HG02870 (cell line): ENCODE results near the gene CPNE9.
"Not testable (repeated sequence)": the region's sequence is repeated elsewhere in the genome, so short reads cannot be mapped to it uniquely, and the experiment has no call there.

Source experiments
- ATAC-seq: cut with Tn5 transposase; IDR thresholded peaks from one replicate; pipeline ENCODE4 v1.9.1; 2021; ENCODE audit warnings: mild to moderate bottlenecking, moderate library complexity; ENCODE audit not compliant: unreplicated experiment

Gene CPNE9

GRCh38 chr3:9770276-9770812 is 66.7 kb downstream of the CPNE9 start:
- no peak for ATAC-seq

- not testable (repeated sequence) for ATAC-seq
These were observed 67.4 kb downstream of the CPNE9 start for GRCh38 chr3:9771007-9771406.

DNA sequence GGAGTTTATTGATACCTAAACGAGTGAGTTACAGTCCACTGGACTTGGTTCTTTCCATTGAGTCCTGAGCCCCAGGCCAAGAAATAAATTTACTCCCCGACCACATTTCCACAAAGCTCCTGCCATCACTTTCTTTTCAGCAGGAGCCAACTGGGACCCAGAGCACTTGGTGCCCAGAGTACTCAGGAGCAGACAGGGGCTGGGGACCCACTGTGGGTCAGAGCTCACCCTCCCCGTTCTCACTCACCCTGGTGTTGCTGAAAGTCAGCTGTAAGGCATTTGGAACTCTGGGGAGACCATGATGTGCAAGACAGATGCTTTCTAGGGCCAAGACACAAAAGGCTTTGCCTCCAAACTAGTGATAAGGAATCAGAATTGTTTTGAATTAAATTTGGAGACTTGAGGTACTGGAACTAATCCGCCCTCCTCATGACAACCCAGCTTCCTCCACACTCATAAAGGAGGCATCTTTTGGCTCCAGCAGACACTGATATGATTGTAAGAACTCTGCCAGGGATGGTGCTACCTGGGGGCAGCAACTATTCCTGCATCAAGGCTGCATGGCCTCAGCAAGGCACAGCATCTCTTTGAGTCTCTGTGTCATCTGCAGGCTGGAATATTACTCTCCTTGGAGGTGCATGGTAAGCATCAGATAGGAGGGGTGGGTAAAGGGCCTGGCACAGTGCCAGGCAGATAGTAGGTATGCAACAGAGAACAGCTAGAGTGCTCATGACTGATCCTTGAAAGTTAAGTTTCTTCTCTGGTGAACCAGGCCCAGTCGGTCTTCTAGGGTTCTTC is 73.5 kb downstream of the CPNE9 start:
- no peak for ATAC-seq

- ATAC-seq: no peak
These were observed 74.0 kb downstream of the CPNE9 start for GRCh38 chr3:9777694-9778021.

DNA sequence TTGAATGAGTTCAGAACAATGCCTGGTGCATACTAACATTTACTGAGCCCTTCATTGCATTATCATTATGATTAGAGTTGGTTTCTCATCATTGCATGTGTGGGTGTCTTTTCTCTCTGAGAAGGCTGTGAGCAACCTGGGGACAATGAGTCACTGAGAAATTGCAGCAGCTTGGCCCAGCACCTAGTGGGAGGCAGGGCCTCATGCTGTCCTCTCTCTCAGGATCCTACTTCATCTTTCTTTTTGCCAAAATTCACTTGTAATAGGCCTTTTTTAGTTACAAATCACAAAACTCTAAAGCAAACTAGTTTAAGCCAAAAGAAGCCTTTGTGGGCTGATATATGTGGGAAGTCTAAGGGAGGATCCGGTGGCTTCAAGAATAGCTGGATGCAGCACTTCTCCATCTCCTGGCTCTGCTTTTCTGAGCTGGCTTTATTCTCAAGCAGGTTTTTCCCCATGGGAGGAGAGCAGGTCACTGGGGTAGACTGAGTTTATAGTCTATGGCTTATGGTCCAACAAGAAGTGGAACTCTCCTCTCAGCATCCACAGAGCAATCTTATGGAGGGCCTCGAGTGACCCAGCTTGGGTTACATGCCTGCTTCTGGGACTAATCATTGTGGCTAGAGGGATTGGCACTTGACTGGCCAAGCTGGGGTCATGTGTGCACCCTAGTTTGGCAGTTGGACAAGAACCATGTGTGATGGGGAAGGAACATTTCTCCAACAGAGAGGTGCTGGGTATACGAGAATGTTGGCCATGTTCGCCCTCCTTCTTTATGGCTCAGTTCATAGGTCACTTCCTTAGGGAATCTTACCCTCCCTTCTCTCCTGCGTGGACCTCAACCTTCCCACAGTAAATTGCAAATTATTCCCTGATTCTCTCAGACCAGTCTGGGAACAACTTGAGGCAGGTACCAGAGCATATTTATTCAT is 74.8 kb downstream of the CPNE9 start:
- no peak for ATAC-seq

GRCh38 chr3:9779075-9779593 is 75.5 kb downstream of the CPNE9 start:
- no peak for ATAC-seq
